Activated CD8-positive, alpha-beta memory T cell treated with anti-CD3 and anti-CD28 coated beads, Interleukin-2, amount 50 U/mL, for 24 hours (primary cell): Measurements from ENCODE around the gene MRAP2.

Source experiments
- DNase-seq: peaks from one replicate; pipeline ENCODE4 v3.0.0-alpha.2; 2020; ENCODE audit errors: extremely low read depth

The MRAP2 gene, protein sequence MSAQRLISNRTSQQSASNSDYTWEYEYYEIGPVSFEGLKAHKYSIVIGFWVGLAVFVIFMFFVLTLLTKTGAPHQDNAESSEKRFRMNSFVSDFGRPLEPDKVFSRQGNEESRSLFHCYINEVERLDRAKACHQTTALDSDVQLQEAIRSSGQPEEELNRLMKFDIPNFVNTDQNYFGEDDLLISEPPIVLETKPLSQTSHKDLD

GRCh38 chr6:84033523-84034451 is at the start of gene MRAP2:
MRAP2 (plus strand) TSS chr6:84033772; CDS start chr6:84055319, 21,547 bp downstream.
- DNase-seq: no peak

GRCh38 chr6:83984411-83984810 is 49.2 kb upstream of the MRAP2 start:
- no peak for DNase-seq

GRCh38 chr6:83985308-83985713 is 48.3 kb upstream of the MRAP2 start:
- DNase-seq: no peak

- DNase-seq: no peak
Observed at GRCh38 chr6:83985715-83986114, 47.9 kb upstream of the MRAP2 start.

GRCh38 chr6:83998021-83998584 is 35.5 kb upstream of the MRAP2 start:
- DNase-seq: no peak

DNA sequence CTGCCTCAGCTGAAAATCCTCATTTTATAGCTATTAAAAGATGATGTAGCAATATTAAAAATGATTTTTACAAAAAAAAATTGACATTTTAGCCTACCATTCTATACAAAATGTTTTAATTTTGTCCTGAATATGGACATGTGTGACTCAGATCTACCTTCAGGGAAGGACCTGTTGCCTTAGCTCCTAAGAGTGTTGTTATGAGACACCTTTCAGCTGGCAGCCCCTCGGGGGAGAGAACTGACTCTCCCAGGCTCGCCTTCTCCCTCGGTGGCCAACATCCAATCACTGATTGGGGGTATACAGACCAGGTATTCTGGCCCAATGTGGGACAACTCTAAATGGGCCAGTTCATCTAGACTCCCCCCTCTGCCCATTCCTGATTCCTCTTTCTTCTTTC is 32.5 kb upstream of the MRAP2 start:
- no peak for DNase-seq

DNA sequence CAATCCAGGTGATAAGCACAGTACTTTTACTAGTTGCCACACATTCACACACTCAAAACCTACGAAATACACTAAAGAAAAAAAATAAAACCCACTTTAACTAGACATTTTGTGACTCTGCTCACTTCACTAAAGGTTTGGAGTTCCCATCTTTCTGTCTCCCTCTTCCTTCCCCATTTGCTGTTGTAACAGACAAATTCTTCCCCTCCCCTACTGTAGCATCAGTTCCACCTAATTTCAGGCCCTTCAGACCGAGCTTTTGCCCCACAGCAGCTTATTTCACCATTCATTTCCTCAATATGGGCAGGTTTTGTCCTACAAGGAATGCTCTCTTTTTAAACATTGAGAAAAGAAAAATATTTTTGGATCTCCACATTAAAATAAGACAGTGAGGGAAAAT is 31.3 kb upstream of the MRAP2 start:
- DNase-seq: no peak

DNA sequence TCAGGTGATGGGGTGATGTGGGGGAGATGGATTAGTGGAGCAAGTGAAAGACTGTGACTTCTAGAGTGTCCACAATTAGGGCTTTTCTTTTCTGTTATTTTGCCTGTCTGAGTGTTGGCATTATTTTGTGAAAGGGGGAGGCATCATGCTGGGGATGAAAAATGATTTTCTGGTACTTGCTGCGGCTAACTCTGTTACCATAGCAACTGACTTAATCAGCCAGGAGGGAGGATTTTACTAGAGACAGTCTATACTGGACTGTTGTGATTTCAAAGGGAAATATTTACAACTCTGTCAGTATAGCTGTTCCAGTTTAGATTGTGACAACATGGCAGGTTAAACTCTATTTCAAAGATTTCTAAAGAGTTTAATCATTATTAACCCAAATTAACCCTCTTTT is 30.4 kb upstream of the MRAP2 start:
- DNase-seq: no peak

- no peak for DNase-seq
Observed at GRCh38 chr6:84003654-84004053, 29.9 kb upstream of the MRAP2 start.

DNA sequence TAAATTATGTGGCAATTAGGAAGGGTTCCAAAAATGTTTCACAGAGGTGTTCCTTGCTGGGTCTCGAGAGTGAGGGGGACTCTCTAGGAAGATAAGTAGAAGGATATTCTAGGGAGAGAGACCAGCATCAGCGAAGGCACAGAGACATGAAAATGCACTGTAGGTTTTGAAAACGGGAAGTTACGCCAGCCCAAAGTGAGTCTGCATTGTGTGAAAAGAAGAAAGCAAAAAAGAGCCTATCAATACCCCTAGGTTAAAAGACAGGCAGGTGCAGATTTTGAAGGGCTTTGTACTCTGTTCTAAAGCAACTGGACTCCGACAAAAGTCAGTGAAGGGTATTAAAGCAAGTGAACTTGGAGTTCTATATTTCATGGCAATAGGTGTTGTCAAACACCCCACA is 25.7 kb upstream of the MRAP2 start:
- no peak for DNase-seq

DNA sequence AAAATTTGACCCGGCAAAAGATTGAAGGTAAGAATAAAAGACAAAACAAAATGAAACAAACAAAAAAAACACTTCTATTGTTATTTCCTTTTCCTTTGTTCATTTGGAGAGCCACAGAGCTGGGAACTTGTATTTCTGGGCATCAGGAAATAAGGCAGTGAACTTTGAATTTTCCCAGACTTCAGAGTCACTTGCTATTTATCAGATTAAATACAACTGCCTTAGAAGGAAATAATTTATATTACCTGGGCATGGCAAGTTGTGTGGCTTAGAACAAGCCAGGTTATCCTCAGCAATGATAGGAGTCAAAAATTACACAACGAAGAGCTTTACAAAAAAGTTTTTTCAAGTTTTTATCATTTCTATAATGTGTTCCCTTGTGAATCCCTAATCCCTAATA is 20.2 kb upstream of the MRAP2 start:
- no peak for DNase-seq

DNA sequence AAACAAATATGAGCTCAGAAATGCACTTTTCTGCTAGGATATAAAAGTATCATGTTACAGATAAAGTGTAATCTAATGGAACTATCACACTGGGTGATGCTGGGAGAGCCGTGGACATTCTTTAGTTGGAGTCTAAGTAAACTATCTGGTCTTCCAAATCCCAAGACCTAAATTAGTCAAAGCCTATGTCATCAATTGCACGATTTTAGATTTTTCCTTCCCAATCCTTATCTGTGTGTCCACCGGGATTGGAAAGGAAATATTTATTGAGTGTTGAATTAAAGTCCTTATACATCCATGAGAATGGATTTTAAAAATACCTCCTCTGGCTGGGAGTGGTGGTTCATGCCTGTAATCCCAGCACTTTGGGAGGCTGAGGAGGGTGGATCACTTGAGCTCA is 19.6 kb upstream of the MRAP2 start:
- no peak for DNase-seq

GRCh38 chr6:84016029-84016428 is 17.5 kb upstream of the MRAP2 start:
- no peak for DNase-seq

GRCh38 chr6:84017709-84018452 is 15.7 kb upstream of the MRAP2 start:
- DNase-seq: no peak

DNA sequence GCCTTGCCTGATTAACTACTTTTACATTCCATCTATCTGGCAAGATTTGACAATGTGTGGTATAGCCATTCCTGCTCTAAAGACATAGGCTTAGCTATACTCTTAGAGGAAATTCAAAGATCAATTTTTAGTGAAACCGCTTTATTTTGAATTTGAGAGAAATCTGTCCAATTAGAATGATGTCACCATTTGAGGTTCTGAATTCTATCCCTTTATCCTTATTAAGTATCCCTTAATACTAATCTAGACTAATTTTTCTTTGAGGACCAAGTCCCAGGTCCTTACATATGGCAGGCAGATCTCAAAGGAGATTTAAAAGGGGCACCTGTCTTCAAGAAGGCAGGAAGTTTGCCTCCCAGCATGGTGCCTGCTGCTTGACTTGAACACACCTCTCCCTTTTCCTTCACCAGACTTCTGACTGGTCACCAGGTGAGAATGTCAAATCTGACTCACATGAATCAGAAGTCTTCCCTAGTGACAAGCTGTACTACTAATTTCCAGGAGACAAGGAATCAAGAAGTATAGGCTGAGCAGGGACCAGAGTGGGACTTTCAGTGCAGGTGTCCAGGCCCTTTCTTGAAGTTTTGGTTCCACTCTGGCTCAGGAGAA is 15.0 kb upstream of the MRAP2 start:
- DNase-seq: no peak

DNA sequence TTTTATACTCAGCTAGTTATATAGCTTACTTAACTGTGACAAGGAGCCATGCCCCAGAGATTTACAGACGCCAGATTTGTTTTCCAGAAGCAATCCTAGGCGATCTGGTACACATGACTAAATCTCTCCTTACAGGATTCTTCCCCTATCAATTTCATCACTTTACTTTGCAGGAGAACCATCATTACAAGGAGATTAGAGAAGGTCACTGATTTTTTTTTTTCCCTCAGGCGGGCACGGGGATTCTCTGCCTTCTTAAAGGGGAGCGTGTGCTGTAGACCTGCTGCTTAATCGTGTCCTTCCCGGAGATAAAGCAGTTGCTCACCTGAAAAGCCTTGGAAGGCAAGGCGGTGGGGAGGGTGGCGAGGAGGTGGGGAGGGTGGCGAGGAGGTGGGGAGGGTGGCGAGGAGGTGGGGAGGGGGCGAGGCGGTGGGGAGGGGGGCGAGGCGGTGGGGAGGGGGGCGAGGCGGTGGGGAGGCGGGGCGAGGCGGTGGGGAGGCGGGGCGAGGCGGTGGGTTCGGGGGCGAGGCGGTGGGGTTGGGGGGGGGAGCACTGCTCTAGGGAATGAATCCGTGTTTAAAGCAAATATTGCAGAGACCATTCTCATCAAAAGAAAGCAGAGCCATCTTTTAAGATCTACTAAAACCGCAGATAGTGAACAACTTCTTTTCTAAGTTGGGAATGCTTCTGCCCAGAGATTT is 14.3 kb upstream of the MRAP2 start:
- no peak for DNase-seq

DNA sequence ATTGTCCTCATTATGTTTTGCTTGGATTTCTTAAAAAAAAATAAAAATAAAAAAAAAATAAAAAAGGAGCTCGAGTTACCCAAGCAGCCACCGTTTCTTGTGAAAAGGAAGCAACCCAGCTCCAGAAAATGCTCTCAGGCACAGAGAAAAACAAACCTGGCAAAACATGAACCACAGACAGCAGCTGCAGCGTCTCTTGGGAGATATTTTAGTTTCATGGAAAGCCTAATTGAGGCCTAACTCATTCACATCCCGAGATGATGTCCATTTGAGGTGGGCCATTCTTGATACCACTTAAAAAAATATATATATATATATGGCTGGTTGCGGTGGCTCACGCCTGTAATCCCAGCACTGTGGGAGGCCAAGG is 13.7 kb upstream of the MRAP2 start:
- DNase-seq: no peak

GRCh38 chr6:84021625-84022024 is 11.9 kb upstream of the MRAP2 start:
- no peak for DNase-seq

- no peak for DNase-seq
Observed at GRCh38 chr6:84026721-84027164, 6.8 kb upstream of the MRAP2 start.

- no peak for DNase-seq
Observed at GRCh38 chr6:84027340-84028181, 6.0 kb upstream of the MRAP2 start.
